Measurements from ENCODE around the gene ZNF280A.
"Not testable (repeated sequence)": the region's sequence is repeated elsewhere in the genome, so short reads cannot be mapped to it uniquely, and the experiment has no call there.

The ZNF280A gene

DNA sequence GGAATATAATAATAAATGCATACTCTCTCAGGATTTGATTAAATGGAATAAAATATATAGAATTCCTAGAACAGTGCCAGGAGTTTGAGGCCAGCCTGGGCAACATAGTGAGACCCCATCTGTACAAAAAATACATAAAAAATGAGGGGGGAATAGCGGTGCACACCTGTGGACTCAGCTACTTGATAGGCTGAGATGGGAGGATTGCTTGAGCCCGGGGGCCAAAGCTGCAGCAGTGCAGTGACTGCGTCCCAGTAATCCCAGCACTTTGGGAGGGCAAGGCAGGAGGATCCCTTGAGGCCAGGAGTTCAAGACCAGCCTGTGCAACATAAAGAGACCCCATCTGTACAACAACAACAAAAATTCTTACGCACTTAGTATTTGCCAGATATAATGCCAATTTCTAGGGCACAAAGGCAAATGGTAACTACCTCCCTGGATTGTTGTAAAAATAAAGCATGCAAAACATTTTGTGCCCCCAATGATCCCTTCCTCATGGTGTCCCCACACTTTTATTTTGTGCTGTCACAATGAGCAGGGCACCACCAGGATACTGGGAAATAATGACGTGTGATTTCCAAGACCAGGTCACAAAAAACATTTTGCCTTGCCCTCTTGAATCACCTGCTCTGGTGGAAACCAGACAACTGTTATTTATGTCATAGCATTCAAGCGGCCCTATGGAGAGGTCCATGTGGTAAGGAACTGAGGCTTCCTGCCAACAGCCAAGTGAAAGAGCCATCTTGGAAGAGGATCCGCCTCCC lies 18.3 kb upstream of the ZNF280A start:
- no peak for ATAC-seq

DNA sequence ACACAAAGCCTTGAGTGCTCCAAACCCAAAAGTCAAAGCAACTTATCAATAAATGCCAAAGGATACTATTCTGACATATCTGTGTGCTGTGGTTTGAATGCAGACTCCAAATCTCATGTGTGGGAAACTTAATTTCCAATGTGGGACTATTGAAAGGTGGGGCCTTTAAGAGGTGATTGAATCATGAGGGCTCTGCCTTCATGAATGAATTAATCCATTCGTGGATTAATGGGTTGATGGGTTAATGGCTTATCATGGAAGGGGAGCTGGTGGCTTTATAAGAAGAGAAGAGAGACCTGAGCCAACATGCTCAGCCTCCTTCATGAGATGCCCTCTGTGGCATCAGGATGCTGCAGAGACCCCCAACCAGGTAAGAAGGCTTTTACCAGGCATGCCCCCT lies 16.8 kb upstream of the ZNF280A start:
- no peak for ATAC-seq

DNA sequence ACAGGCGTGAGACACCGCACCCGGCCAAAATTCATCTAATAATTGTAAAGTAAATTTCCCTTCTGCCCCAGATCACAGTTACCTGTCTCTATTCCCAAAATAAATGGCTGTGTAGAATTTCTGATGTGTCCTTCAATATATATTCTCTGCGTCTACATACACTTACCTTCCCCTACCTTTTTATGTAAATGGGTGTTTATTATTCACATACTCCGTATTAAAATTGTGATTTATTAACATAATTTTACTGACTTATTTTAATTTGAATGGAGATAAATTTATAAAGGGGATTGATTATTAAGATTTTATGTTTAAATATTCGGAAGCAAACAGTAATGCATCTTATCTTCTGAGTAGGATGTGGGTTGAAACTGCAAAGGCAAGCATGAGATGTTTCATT lies 16.4 kb upstream of the ZNF280A start:
- ATAC-seq, result no peak

DNA sequence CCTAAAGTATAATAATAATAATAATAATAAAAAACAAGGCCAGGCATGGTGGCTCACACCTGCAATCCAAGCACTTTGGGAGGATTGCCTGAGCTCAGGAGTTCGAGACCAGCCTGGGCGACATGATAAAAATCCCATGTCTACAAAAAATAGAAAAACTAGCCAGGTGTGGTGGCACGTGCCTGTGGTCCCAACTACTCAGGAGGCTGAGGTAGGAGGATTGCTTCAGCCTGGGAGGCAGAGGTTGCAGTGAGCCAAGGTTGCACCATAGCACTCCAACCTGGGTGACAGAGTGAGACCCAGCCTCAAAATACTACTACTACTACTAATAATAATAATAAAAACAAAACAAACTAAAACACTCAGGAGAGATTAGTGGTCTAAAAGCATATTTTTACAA lies 15.6 kb upstream of the ZNF280A start:
- no peak for ATAC-seq

DNA sequence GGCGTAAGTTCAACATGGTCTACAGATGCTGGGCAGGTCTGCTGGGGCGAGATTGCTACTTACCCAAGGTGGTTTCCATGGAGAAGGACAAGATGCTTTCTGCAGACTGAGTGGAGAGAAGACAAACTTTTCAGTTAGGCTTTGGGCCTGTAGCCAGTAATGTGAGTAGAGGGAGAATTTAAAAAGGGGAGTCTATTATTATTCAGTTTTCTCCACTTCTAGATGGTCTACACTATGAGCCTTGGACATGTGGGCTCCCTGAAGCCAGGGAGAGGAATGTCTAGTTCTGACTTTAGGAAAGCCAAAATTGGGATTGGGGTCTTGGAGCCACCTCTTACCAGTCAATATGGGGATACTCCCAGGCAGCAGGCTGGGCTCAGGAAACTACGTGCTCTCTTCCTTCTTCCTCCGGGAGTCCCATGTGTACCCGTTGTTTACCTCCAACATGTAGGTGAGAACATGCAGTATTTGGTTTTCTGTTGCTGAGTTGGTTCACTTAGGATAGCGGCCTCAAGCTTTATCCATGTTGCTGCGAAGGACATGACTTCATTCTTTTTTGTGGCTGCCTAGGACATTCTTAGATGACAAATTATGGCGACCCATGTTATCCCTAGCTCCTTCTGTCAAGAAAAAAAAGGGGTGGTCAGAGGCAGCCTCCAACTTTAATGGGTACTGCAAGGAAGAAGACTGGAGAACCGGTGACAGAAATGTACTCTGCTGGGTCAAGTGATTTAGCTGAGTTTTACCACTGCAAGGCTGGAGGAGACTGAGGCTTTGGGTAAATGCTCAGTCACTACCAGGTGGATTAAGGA lies 14.7 kb upstream of the ZNF280A start:
- no peak for ATAC-seq

DNA sequence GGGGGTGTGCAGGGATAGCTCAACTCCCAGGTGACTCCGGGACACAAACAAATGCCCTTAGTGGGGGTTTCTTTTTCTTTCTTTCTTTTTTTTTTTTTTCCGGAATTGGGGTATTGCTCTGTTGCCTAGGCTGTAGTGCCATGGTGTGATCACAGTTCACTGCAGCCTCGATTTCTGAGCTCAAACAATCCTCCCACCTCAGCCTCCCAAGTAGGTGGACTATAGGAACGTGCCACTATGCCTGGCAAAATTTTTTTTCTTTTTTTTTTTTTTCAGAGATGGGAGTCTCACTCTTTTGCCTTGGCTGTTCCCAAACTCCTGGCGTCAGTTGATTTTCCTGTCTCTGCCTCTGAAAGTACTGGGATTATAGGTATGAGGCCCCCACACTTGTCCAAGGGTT lies 13.8 kb upstream of the ZNF280A start:
- no peak for ATAC-seq

DNA sequence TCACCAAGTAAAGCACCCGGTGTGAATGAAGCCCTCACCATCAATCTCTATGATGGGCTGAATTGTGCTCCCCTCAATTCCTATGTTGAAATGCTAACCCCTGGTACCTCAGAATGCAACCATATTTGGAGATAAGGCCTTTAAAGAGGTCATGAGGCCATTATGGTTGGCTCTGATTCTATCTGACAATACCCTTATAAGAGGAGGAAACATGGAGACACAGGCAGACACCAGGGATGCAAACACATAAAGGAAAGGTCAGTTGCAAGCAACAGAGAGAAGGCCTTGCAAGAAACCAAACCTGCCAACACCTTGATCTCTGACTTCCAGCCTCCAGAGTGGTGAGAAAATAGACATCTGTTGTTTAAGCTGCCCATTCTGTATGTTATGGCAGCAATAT lies 13.3 kb upstream of the ZNF280A start:
- no peak for ATAC-seq

DNA sequence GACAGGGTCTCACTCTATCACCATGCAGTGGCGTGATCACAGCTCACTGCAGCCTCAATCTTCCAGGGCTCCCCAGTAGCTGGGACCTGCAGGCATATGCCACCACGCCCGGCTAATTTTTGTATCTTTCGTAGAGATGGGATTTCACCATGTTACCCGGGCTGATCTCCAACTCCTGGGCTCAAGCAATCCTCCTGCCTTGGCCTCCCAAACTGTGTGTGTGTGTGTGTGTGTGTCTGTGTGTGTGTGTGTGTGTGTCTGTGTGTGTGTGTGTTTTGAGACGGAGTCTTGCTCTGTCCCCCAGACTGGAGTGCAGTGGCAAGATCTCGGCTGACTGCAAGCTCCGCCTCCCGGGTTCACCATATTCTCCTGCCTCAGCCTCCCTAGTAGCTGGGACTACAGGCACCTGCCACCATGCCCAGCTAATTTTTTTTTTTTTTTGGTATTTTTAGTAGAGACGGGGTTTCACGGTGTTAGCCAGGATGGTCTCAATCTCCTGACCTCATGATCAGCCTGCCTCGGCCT lies 12.5 kb upstream of the ZNF280A start:
- not testable (repeated sequence) for ATAC-seq

DNA sequence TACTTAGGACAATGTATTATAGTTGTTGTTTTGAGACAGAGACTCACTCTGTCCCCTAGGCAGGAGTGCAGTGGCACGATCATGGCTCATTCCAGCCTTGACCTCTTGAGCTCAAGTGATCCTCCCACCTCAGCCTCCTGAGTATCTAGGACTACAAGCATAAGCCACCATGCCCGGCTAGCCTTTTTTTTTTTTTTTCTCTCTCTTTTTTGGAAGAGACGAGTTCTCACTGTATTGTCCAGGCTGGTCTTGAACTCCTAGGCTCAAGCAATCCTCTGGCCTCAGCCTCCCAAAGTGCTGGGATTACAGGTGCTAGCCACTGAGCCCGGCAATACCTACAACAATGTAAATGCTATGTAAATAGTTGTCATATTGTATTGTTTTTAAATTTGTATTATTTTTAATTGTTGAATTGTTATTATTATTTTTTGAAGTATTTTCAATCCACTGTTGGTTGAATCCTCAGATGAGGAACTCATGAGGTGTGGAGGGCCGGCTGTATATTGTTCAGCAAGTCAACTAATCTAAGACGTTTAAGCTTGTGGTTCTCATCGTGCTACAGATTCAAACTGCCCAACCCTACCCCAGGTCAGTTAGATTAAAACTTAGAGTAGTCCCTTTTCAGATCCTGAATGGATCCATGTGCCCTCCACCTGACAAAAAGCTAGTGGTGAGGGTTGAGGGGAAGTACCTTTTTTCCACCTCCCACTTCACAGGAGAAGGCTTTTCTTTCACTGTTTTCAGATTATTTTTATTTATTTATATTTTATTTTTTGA lies 11.9 kb upstream of the ZNF280A start:
- no peak for ATAC-seq

DNA sequence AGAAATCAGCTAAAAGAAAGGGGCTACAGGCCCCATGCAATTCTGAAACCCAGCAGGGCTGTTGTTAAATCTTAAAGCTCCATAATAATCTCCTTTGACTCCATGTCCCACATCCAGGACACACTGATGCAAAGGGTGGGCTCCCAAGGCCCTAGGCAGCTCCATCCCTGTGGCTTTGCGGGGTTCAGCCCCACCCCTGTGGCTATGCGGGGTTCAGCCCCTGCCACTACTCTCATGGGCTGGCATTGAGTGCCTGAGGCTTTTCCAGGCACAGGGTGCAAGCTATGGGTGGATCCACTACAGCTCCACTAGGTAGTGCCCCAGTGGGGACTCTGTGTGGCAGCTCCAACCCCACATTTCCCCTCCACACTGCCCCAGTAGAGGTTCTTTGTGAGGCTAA lies 8.7 kb upstream of the ZNF280A start:
- no peak for ATAC-seq

DNA sequence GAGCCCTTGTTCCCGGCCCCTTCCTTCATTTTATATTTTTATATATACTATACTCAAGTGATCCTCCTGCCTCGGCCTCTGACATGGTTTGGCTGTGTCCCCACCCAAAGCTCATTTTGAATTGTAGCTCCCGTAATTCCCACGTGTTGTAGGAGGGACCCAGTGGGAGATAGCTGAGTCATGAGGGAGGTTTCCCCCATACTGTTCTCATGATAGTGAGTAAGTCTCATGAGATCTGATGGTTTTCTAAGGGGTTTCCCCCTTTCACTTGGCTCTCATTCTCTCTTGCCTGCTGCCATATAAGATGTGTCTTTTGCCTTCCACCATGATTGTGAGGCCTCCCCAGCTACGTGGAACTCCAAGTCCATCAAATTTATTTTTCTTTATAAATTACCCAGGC lies 7.2 kb upstream of the ZNF280A start:
- no peak for ATAC-seq

DNA sequence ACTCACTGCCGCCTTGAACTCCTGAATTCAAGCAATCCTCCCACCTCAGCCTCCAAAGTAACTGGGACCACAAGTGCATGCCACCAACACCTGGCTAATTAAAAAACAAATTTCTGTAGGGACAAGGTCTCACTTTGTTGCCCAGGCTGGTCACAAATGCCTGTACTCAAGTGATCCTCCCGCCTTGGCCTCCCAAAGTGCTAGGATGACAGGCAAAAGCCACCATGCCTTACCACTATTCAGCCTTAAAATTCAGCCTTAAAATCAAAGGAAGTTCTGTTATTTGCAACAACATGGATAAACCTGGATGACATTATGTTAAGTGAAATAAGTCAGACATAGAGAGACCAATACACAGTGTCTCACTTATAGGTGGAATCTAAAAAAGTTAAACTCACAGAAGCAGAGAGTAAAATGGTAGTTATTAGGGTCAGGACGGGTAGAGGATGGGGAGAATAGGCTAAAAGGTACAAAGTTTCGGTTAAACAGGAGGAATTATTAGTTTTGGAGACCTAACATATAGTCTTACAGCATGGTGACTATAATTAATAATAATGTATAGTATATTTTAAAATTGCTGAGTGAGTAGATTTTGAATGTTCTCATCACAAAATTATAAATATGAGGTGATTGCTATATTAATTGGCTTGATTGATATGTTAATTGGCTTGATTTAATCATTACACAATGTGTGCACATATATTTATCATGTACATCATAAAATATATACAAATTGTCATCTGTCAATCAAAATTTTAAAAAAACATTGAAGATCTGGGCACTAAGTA lies 6.2 kb upstream of the ZNF280A start:
- ATAC-seq, result no peak

DNA sequence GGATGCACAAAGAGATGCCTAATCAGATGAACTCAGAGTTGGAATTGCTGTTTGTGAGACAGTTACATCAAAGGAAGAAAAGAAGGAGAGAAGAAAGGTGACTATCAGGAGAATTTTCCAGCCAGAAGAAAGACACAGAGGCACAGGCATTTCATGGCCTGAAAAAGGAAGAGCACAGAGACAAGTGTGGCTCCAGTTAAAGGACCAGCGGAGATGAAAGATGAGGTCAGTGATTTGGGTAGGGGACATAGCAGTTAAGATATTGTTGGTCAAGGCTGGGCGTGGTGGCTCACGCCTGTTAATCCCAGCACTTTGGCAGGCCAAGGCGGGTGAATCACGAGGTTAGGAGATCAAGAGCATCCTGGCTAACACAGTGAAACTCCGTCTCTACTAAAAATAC lies 3.4 kb upstream of the ZNF280A start:
- no peak for ATAC-seq

DNA sequence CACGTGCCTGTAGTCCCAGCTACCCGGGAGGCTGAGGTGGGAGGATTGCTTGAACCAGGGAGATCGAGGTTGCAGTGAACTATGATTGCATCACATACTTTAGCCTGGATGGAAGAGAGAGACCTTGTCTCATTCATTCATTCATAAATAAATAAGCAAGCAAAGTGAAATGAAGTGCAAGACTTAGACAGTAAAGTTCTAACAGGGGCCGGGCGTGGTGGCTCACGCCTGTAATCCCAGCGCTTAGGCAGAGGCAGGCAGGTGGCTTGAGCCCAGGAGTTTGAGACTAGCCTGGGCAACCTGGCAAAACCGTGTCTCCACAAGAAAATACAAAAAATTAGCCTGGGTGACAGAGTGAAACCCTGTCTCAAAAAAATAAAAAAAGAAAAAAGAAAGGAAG lies 1.6 kb upstream of the ZNF280A start:
- ATAC-seq, result no peak

DNA sequence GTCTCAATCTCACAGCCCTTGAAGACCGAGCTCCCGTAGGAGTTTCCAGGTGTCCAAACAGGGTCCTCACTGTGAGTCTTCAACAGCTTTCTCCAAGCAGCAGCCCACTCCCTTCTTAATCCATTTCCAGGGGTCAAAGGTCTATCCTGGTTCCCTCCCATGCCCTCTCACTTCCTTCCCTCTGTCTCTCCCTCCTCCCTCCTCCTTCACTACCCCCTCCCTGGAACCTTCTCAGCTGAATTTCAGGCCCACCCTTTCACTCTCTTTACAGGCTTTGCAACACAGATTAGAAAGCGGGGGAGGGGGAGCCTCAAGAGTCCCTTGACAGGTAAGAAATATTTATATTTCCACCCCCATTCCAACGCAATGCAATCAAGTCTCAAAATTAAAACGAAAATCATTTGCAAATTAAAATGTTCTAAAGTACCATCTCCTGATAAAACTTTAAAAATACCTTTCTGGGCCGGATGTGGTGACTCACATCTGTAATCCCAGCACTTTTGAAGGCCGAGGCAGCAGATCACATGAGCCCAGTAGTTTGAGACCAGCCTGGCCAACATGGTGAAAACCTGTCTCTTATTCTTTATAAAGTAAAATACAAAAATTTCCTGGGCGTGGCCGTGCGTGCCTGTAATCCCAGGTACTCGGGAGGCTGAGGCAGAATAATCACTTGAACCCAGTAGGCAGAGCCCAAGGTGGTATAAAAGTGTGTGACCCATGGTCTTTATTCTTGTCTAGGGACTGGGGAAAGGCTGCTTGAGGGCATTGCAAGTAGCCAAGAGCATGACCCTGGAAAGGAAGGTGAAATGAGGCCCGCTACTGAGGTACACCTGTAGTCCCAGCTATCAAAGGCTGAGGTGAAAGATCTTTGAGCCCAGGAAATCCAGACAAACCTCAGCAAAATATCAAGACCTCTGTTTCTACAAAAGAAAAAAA lies 865 bp upstream of the ZNF280A start:
- ATAC-seq, result no peak

DNA sequence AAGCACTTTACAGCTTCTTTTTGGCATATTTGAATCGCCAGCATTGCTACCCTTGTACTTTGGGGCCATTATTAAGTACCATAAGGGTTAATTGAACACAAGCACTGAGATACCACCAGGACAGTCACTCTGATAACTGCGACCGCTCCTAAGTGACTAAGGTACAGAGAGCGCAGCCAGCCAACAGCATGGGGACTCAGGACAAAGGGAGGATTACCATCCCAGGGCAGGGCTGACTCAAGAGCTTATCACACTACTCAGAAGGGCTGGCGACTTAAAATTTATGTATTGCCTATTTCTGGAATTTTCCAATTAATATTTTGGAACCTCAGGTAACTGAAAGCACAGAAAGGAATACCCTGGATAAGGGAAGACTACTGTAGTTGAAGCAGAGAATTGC lies 479 bp downstream of the ZNF280A start:
- ATAC-seq, result no peak

DNA sequence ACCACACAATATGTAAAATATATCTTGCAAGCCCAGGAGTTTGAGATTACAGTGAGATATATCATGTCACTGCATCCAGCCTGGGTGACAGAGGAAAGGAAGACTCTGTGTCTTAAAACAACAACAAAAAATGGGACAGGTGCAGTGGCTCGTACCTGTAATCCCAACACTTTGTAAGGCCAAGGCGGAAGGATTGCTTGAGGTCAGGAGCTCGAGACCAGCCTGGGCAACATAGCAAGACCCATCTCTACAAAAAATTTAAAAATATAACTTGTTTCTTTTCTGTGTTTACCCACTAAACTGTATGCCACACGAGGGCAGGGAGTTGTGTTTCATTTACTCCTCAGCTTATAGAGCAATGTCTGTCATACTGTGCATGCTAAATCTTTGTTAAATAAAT lies 3.1 kb downstream of the ZNF280A start:
- no peak for ATAC-seq

DNA sequence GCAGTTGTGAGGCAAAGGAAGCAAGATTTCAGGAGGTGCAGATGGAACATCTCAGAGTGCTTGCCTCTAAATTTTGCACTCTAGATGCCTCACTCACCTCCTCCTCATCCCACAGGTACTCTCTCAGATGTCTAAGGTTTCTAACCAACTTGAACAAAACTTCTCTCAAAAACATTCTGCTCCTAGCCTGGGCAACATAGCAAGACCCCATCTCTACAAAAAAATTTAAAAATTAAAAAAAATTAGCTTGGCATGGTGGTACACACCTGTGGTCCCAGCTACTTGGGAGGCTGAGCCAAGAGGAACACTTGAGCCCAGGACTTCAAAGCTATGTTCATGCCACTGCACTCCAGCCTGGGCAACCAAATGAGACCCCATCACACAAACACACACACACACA lies 4.2 kb downstream of the ZNF280A start:
- ATAC-seq, result no peak

DNA sequence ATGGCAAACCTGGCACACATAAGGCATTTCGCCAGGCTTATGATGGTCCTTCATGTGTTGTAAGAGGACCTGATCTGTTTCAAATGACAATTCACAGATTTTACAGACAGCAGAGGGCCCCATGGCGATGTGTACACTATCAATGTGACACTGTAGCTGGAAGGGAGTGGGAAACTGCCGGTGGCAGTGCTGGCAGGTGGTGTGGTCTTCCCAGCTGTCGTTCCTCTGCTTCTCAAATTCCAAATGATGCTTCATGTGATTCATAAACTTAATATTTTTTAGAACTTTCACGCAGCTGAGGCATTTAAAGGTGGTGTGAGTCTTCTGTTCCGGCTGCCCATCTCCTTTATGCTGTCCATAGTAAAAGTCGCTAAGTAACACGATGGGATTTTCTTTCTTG lies 5.6 kb downstream of the ZNF280A start:
- ATAC-seq, result not testable (repeated sequence)

DNA sequence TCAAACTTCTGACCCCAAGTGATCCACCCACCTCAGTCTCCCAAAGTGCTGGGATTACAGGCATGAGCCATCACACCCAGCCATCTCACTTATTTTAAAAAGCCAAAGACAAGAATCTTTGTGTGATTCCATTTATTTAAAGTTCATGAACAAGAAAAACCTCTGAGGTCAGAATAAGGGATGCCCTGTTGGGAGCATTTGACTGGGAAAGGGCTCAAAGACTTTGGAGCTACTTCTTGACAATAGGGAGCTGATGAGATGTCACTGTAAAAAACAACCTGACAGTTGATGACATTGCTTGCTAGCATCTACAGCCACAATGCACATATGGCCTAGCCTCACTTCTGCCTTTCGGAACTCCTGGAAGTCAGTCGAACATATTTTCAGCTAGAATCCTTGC lies 6.5 kb downstream of the ZNF280A start:
- ATAC-seq, result no peak

DNA sequence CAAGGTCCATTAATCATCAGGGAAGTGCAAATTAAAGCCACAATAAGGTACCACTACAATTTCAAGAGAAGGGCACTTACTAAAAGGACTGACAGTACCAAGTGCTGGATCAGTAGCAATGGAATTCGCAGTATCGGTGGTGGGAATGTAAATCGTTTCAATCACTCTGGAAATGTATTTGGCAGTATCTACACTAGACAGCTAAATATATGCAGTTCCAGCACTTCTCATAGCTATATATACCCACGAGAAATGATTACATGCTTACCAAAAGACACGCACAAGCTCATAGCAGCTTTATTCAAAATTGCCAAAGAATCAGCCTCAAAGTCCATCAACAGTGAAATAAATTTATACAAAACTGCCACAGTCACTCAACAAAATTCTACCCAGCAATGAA lies 7.1 kb downstream of the ZNF280A start:
- ATAC-seq, result no peak

Data from activated CD4-positive, CD25-positive, alpha-beta regulatory T cell treated with anti-CD3 and anti-CD28 coated beads, Interleukin-2, amount 50 U/mL, for 24 hours (primary cell).